HG02938 (cell line): ENCODE results near the gene UBE2D2.

Experiments
- ATAC-seq: cut with Tn5 transposase; IDR thresholded peaks from one replicate; pipeline ENCODE4 v1.9.1; 2021; ENCODE audit warnings: mild to moderate bottlenecking, moderate library complexity; ENCODE audit not compliant: unreplicated experiment

Gene UBE2D2

GRCh38 chr5:139634541-139634940 is 73.4 kb downstream of the UBE2D2 start:
- ATAC-seq: no peak

- ATAC-seq: no peak
These were observed 74.1 kb downstream of the UBE2D2 start for GRCh38 chr5:139635191-139635590.

- no peak for ATAC-seq
These were observed 74.6 kb downstream of the UBE2D2 start for GRCh38 chr5:139635606-139636206.

GRCh38 chr5:139636207-139636792 is 75.2 kb downstream of the UBE2D2 start:
- peak; percentile 75 for ATAC-seq

- ATAC-seq: peak; percentile 21
These were observed 75.9 kb downstream of the UBE2D2 start for GRCh38 chr5:139636975-139637408.

GRCh38 chr5:139637438-139638089 is 76.4 kb downstream of the UBE2D2 start:
- ATAC-seq: no peak

- ATAC-seq: no peak
These were observed 77.1 kb downstream of the UBE2D2 start for GRCh38 chr5:139638090-139638735.

GRCh38 chr5:139638736-139639618 is 77.8 kb downstream of the UBE2D2 start:
- no peak for ATAC-seq

GRCh38 chr5:139639619-139640380 is 78.7 kb downstream of the UBE2D2 start:
- no peak for ATAC-seq

- no peak for ATAC-seq
These were observed 79.4 kb downstream of the UBE2D2 start for GRCh38 chr5:139640421-139641115.

- no peak for ATAC-seq
These were observed 80.3 kb downstream of the UBE2D2 start for GRCh38 chr5:139641116-139642080.

- no peak for ATAC-seq
These were observed 81.1 kb downstream of the UBE2D2 start for GRCh38 chr5:139642213-139642612.

- ATAC-seq: no peak
These were observed 82.0 kb downstream of the UBE2D2 start for GRCh38 chr5:139642891-139643871.

- ATAC-seq: no peak
These were observed 82.9 kb downstream of the UBE2D2 start for GRCh38 chr5:139644001-139644456.

- ATAC-seq: no peak
These were observed 83.7 kb downstream of the UBE2D2 start for GRCh38 chr5:139644646-139645429.

GRCh38 chr5:139645430-139645871 is 84.3 kb downstream of the UBE2D2 start:
- ATAC-seq: no peak
